HEK293T (cell line): ENCODE results near the gene FSTL4.

Experiments
- BHLHE40 ChIP-seq: fragments of 450-650 bp; IDR thresholded peaks from 2 replicates; pipeline ENCODE4 v1.6.1; 2016; ENCODE audit warnings: mild to moderate bottlenecking, moderate library complexity, borderline replicate concordance
- ELF4 ChIP-seq: fragments of 450-650 bp; IDR thresholded peaks from 2 replicates; pipeline ENCODE4 v1.6.1; 2017; ENCODE audit warnings: antibody characterized with exemption
- FOXK2 ChIP-seq: fragments of 450-650 bp; IDR thresholded peaks from 2 replicates; pipeline ENCODE4 v1.6.1; 2016; ENCODE audit warnings: mild to moderate bottlenecking
- FOXM1 ChIP-seq: fragments of 450-650 bp; IDR thresholded peaks from 2 replicates; pipeline ENCODE4 v1.6.1; 2017; ENCODE audit warnings: mild to moderate bottlenecking, borderline replicate concordance
- LEF1 ChIP-seq: fragments of 450-650 bp; IDR thresholded peaks from 2 replicates; pipeline ENCODE4 v1.6.1; 2017; ENCODE audit warnings: mild to moderate bottlenecking, borderline replicate concordance
- SUZ12 ChIP-seq: fragments of 450-650 bp; IDR thresholded peaks from 2 replicates; pipeline ENCODE4 v1.6.1; 2016; ENCODE audit warnings: mild to moderate bottlenecking
- ZNF384 ChIP-seq: fragments of 450-650 bp; IDR thresholded peaks from 2 replicates; pipeline ENCODE4 v1.6.1; 2016

DNA sequence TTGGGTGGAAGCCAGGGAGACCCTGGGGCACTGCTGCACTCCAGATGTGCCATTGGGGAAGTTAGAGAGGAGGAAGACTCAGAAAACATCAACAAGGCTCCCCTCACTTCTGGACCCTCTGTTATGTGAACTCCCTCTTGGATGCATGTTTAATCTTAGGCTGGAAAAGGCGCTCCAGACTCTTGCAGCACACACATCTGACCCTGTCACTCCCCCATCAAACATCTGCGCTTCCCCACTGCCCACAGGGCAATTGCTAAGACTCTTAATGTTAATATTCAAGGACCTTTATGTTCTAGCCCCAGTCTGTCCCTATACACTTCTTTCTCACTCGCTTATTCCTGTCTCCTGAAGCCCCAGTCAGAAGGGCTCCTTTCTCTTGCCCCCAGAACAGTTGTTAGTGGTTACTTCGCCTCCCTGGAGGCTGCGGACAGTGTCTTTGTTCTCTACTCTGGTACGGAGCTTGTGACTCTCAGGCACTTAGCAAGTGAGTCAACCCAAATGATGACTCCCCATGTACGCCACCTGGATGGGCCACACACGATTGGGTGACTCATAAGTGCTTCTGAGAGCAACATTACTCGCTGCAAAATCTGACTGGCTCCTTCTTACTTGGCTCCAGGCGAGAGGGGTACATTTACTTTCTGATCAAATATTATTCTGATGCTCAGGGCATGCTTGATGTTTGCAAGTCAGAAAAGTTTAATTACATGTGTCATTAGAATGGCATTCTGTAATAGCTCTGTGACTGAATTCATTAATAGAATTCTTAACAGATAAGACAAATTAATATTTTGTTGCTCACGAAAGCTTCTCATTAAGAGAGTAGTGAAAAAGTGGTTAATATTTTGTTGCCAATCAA is 366.9 kb downstream of the FSTL4 start:
- TF ChIP-seq ZNF384 (no peak), BHLHE40 (no peak), FOXM1 (no peak), ELF4 (no peak), LEF1 (no peak), SUZ12 (no peak), FOXK2 (no peak)
